H1 (cell line): ENCODE measurements around the gene ZNF500. TPM values are rescaled to one million over a fixed set of nuclear protein-coding genes. Genes with fewer than 3 reads are reported as not detected.

ENCODE experiments used
- EGR1 ChIP-seq: IDR thresholded peaks from 2 replicates; pipeline ENCODE4 v1.6.1; 2011; ENCODE audit warnings: low read depth, low read length, borderline replicate concordance
- EZH2 ChIP-seq: fragments of 200-600 bp; sonication (generic); IDR thresholded peaks from 2 replicates; pipeline ENCODE4 v1.7.1; 2012; ENCODE audit warnings: low read depth, mild to moderate bottlenecking, moderate library complexity, low read length, inconsistent platforms; ENCODE audit not compliant: severe bottlenecking
- GTF2F1 ChIP-seq: IDR thresholded peaks from 2 replicates; pipeline ENCODE4 v1.6.1; 2012; ENCODE audit warnings: low read depth, low read length, improper control_type of control experiment, borderline replicate concordance
- KDM1A ChIP-seq: fragments of 200-600, 300-600 bp; sonication (generic); IDR thresholded peaks from 2 replicates; pipeline ENCODE4 v1.7.1; 2016; ENCODE audit warnings: mild to moderate bottlenecking, low read length, borderline replicate concordance
- KDM5A ChIP-seq: fragments of 200-600 bp; IDR thresholded peaks from 2 replicates; pipeline ENCODE4 v1.7.1; 2012; ENCODE audit warnings: mild to moderate bottlenecking, low read length, inconsistent platforms, mixed read lengths
- NRF1 ChIP-seq: IDR thresholded peaks from 2 replicates; pipeline ENCODE4 v1.6.1; 2011; ENCODE audit warnings: mild to moderate bottlenecking, low read depth, low read length, improper control_type of control experiment
- RFX5 ChIP-seq: IDR thresholded peaks from 2 replicates; pipeline ENCODE4 v1.6.1; 2011; ENCODE audit warnings: low read depth, low read length, improper control_type of control experiment, borderline replicate concordance
- RXRA ChIP-seq: IDR thresholded peaks from 2 replicates; pipeline ENCODE4 v1.6.1; 2011; ENCODE audit warnings: low read depth, mild to moderate bottlenecking, low read length, moderate library complexity; ENCODE audit not compliant: insufficient read depth
- SP4 ChIP-seq: IDR thresholded peaks from 2 replicates; pipeline ENCODE4 v1.6.1; 2012; ENCODE audit warnings: low read length, inconsistent platforms
- SUZ12 ChIP-seq: fragments of 200-600 bp; sonication (generic); IDR thresholded peaks from 2 replicates; pipeline ENCODE4 v1.6.1; 2012; ENCODE audit warnings: mild to moderate bottlenecking, inconsistent platforms, low read length, moderate library complexity, mixed read lengths
- polyA plus RNA-seq, 7 experiments: library from polyadenylated mRNA; depleted of rRNA in 3 of 7; stranded (reverse) in 5 of 7; unstranded in 2 of 7; fragments of >200 nt in 5 of 7; fragments of 200-250 nt in 2 of 7; gene quantifications; 1 replicate in 5 of 7; 2 replicates in 1 of 7; 4 replicates in 1 of 7; pipeline versions ENCODE4 v1.2.1 to v1.2.3, GENCODE V29; 2011 to 2013; ENCODE audit warnings: missing spikeins in 2 of 7, mixed read lengths in 2 of 7
- total RNA-seq: library from RNA; stranded (reverse); fragmentation: NEBNext Ultra II Directional; extraction: Animal tissue kit (Norgen Biotek cat#: 25700); gene quantifications from 2 replicates; pipeline ENCODE4 v1.2.1, GENCODE V29; 2021
- TF ChIP-seq, protein P1 (sequence below): fragments of 300-600 bp; sonication (generic); IDR thresholded peaks from 2 replicates; pipeline ENCODE4 v1.7.1; 2012; ENCODE audit warnings: low read length, moderate library complexity, mild to moderate bottlenecking, inconsistent platforms; ENCODE audit not compliant: insufficient replicate concordance
- TF ChIP-seq, protein P2 (sequence below): IDR thresholded peaks from 2 replicates; pipeline ENCODE4 v1.6.1; 2012; ENCODE audit warnings: inconsistent platforms

ZNF500 gene
- total and polyA plus RNA-seq, 2 of the 8 experiments (the other 6 are each of a cell fraction or from before 2014, with no cell fraction given) = 10.3 to 10.4 TPM

DNA sequence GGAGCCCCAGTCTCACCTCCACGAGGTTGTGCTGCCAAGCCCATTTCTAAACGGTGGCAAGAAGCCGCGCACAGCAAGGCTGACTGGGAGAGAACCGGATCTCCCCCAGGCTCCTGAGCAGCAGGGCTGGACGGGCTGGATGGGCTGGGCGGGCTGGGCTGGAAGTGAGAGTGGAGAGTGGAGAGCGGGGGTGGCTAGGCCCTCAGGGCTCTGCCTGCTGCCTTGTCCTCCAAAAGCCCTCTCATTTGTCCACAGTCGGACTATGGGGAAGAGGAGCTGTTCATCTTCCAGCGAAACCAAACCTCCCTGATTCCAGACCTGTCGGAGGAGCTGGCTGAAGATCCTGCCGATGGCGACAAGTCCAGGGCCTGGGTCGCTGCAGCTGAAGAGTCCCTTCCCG lies 29.4 kb downstream of the ZNF500 start (continued):
- TF ChIP-seq, protein P1, sequence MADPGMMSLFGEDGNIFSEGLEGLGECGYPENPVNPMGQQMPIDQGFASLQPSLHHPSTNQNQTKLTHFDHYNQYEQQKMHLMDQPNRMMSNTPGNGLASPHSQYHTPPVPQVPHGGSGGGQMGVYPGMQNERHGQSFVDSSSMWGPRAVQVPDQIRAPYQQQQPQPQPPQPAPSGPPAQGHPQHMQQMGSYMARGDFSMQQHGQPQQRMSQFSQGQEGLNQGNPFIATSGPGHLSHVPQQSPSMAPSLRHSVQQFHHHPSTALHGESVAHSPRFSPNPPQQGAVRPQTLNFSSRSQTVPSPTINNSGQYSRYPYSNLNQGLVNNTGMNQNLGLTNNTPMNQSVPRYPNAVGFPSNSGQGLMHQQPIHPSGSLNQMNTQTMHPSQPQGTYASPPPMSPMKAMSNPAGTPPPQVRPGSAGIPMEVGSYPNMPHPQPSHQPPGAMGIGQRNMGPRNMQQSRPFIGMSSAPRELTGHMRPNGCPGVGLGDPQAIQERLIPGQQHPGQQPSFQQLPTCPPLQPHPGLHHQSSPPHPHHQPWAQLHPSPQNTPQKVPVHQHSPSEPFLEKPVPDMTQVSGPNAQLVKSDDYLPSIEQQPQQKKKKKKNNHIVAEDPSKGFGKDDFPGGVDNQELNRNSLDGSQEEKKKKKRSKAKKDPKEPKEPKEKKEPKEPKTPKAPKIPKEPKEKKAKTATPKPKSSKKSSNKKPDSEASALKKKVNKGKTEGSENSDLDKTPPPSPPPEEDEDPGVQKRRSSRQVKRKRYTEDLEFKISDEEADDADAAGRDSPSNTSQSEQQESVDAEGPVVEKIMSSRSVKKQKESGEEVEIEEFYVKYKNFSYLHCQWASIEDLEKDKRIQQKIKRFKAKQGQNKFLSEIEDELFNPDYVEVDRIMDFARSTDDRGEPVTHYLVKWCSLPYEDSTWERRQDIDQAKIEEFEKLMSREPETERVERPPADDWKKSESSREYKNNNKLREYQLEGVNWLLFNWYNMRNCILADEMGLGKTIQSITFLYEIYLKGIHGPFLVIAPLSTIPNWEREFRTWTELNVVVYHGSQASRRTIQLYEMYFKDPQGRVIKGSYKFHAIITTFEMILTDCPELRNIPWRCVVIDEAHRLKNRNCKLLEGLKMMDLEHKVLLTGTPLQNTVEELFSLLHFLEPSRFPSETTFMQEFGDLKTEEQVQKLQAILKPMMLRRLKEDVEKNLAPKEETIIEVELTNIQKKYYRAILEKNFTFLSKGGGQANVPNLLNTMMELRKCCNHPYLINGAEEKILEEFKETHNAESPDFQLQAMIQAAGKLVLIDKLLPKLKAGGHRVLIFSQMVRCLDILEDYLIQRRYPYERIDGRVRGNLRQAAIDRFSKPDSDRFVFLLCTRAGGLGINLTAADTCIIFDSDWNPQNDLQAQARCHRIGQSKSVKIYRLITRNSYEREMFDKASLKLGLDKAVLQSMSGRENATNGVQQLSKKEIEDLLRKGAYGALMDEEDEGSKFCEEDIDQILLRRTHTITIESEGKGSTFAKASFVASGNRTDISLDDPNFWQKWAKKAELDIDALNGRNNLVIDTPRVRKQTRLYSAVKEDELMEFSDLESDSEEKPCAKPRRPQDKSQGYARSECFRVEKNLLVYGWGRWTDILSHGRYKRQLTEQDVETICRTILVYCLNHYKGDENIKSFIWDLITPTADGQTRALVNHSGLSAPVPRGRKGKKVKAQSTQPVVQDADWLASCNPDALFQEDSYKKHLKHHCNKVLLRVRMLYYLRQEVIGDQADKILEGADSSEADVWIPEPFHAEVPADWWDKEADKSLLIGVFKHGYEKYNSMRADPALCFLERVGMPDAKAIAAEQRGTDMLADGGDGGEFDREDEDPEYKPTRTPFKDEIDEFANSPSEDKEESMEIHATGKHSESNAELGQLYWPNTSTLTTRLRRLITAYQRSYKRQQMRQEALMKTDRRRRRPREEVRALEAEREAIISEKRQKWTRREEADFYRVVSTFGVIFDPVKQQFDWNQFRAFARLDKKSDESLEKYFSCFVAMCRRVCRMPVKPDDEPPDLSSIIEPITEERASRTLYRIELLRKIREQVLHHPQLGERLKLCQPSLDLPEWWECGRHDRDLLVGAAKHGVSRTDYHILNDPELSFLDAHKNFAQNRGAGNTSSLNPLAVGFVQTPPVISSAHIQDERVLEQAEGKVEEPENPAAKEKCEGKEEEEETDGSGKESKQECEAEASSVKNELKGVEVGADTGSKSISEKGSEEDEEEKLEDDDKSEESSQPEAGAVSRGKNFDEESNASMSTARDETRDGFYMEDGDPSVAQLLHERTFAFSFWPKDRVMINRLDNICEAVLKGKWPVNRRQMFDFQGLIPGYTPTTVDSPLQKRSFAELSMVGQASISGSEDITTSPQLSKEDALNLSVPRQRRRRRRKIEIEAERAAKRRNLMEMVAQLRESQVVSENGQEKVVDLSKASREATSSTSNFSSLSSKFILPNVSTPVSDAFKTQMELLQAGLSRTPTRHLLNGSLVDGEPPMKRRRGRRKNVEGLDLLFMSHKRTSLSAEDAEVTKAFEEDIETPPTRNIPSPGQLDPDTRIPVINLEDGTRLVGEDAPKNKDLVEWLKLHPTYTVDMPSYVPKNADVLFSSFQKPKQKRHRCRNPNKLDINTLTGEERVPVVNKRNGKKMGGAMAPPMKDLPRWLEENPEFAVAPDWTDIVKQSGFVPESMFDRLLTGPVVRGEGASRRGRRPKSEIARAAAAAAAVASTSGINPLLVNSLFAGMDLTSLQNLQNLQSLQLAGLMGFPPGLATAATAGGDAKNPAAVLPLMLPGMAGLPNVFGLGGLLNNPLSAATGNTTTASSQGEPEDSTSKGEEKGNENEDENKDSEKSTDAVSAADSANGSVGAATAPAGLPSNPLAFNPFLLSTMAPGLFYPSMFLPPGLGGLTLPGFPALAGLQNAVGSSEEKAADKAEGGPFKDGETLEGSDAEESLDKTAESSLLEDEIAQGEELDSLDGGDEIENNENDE = no peak
- no peak for TF ChIP-seq RXRA
- TF ChIP-seq SP4 = no peak
- no peak for TF ChIP-seq EGR1
- TF ChIP-seq RFX5 = no peak
- TF ChIP-seq SUZ12 = no peak
- no peak for TF ChIP-seq NRF1
- no peak for TF ChIP-seq KDM5A
- TF ChIP-seq KDM1A = no peak
- TF ChIP-seq, protein P2, sequence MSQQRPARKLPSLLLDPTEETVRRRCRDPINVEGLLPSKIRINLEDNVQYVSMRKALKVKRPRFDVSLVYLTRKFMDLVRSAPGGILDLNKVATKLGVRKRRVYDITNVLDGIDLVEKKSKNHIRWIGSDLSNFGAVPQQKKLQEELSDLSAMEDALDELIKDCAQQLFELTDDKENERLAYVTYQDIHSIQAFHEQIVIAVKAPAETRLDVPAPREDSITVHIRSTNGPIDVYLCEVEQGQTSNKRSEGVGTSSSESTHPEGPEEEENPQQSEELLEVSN = no peak
- no peak for TF ChIP-seq EZH2
- TF ChIP-seq GTF2F1 = no peak
